Measurements from ENCODE around the gene LCN6.

LCN6 gene

GRCh38 chr9:136697821-136698526, 50.4 kb downstream of the LCN6 start:
- DNase-seq = no peak
- intact Hi-C loops (cut with DNase I) = no loop called here

DNA sequence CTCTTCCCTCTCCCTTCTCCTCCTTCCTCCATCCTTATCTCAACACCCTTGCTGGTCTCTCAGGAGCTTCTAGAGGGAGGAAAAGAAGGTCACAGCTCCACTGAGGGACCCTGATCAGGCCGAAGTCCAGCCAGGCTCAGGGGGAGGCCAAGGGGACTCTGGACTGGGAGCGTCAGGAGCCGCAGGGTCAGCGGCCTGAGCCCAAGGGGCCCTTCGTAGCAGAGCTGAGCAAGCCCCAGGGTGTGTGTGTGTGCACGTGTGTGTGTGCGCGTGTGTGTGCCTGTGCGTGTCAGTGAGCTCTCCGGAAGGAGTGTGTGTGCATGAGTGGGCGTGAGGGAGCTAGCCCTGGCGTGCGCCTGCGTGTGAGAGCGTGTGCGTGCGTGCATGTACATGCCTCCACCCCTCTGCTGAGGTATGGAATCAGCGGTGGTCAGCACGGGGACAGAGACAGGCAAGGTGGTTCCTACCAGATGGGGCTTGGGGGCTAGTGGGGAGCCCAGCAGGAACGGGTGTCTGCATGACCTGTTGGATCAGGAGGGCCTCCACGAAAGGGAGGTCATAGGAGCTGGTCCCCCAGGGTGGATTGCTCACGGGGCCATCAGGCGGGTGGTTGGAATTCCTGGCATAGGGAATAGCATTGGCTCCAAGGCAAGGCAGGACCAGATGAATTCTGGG, 51.0 kb downstream of the LCN6 start:
- no peak for DNase-seq
- intact Hi-C loops (cut with DNase I) = no loop called here

DNA sequence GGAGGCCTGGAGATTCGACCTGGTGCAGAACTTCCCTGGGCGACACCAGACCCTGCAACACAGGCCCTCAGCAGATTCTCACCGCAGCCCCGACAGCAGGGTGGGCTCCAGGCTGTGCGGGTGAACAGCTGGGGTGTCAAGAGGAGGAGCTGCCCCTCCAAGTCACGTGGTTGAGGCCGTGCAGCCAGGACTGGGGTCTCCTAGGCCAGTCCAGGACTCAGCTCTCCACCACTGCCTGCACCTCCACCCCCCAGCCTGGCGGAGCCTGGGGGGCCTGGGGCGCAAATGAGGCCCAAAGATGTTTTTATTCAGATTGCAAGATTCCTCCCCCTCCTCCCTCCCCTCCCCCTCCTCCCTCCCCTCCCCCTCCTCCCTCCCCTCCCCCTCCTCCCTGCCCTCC, 51.8 kb downstream of the LCN6 start:
- intact Hi-C loops (cut with DNase I) = no loop called here
- DNase-seq = no peak

DNA sequence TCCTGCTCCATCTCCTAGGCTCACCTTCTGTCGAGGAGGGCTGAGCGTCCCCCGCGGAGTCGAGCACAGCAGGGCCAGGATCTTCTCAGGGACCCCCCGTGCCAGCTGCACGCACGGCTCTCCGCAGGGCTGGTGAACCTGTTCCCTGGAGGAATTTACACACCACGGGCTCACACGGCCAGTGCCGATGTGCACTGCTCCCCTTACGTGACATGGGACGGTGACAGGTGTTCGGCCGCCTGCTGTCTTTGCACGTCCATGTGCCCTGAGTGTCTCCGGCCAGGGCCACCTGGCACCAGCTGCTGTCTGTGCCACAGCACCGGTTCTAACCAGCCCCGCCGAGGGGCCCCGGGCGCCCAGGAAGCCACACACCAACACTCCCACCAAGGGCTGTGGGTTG, 52.4 kb downstream of the LCN6 start:
- DNase-seq = no peak
- intact Hi-C loops (cut with DNase I) = no loop called here

DNA sequence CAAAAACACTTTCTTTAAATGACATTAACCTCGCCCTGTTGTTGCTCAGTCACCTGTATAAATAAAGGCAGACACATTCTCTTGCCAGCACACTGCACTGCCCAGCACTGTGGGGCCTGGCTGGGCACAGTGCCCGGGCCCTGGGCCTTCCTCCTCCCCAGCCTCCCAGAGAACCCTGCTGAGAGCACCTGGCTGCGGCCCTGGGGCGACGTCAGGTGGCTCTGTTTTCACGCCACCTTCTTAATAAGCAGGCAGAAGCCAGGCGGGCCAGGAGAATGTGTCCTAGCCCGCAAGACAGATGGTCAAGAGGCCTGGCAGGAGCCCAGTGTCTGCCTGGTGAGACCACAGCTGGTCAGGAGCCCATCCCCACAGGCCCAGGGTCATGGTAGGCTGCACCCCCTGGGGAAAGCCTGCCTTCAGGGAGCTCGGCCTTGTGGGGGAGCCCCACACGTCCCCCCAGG, 52.9 kb downstream of the LCN6 start:
- intact Hi-C loops (cut with DNase I) = no loop called here
- DNase-seq = no peak

- intact Hi-C loops (cut with DNase I) = no loop called here
- no peak for DNase-seq
Observed at GRCh38 chr9:136694872-136695247, 53.5 kb downstream of the LCN6 start.

- intact Hi-C loops (cut with DNase I) = no loop called here
- peak in 1 of 10 donors; percentile 40 for DNase-seq
Observed at GRCh38 chr9:136694163-136694871, 54.0 kb downstream of the LCN6 start.

Measured in posterior cingulate gyrus (tissue), 11 donors.